A549 (cell line): ENCODE data around the gene ASAP2.

ENCODE experiments used
- CTCF ChIP-seq: fragments of >200 bp; sonication (Bioruptor Twin); formaldehyde crosslinking; IDR thresholded peaks from 3 replicates; pipeline ENCODE4 v1.5.1; 2016
- FOXS1 ChIP-seq: fragments of 250-450 bp; sonication (Bioruptor Pico); IDR thresholded peaks from 2 replicates; pipeline ENCODE4 v1.5.0; 2020; ENCODE audit warnings: mild to moderate bottlenecking, moderate library complexity
- MAZ ChIP-seq: fragments of 150-350 bp; IDR thresholded peaks from 2 replicates; pipeline ENCODE4 v1.6.1; 2014; ENCODE audit warnings: antibody characterized with exemption, low read depth, low read length, borderline replicate concordance
- POLR2A ChIP-seq: IDR thresholded peaks from 2 replicates; pipeline ENCODE4 v1.6.1; 2012; ENCODE audit warnings: mild to moderate bottlenecking, low read length
- REST ChIP-seq: fragments of 200-600 bp; sonication (generic); IDR thresholded peaks from 2 replicates; pipeline ENCODE4 v1.6.1; 2016; ENCODE audit warnings: antibody characterized with exemption, mild to moderate bottlenecking, moderate library complexity
- RFX5 ChIP-seq: fragments of 450-650 bp; IDR thresholded peaks from 2 replicates; pipeline ENCODE4 v1.7.1; 2014; ENCODE audit warnings: antibody characterized with exemption, mild to moderate bottlenecking, moderate library complexity
- USF2 ChIP-seq: fragments of 450-650 bp; IDR thresholded peaks from 2 replicates; pipeline ENCODE4 v1.6.1; 2014; ENCODE audit warnings: antibody characterized with exemption

GRCh38 chr2:9359463-9359862, 152.9 kb downstream of the ASAP2 start:
- TF ChIP-seq RFX5: no peak
- no peak for TF ChIP-seq FOXS1 (CRISPR knock-in tag)
- TF ChIP-seq CTCF: no peak
- no peak for TF ChIP-seq POLR2A
- TF ChIP-seq REST: no peak
- no peak for TF ChIP-seq USF2
- no peak for TF ChIP-seq MAZ
